CD14-positive monocyte (primary cell): ENCODE results near the gene PNO1. TPM values are rescaled to one million over a fixed set of nuclear protein-coding genes. Genes with fewer than 3 reads are reported as not detected.

ENCODE experiments used
- DNase-seq, 3 donors: peaks; one replicate each; pipeline ENCODE4 v3.0.0-alpha.2; 2011 to 2022
- H2AFZ ChIP-seq: 2 replicates; pipeline ENCODE4 v1.6.0; 2012; ENCODE audit warnings: mild to moderate bottlenecking, low read depth, low read length, inconsistent platforms; ENCODE audit not compliant: insufficient read depth, poor library complexity, severe bottlenecking
- H3K27ac ChIP-seq, 2 donors: 1 replicate in 1 of 2; 2 replicates in 1 of 2; pipeline ENCODE4 v1.5.1; 2012 to 2013; ENCODE audit warnings: low read length in 2 of 2, control low read depth in 1 of 2, inconsistent platforms in 1 of 2, low read depth in 1 of 2, mild to moderate bottlenecking in 1 of 2
- H3K27me3 ChIP-seq, 2 donors: one replicate each; pipeline versions ENCODE4 v1.6.0 to v1.6.1; 2011 to 2013; ENCODE audit warnings: low read length in 2 of 2; ENCODE audit not compliant: control insufficient read depth in 2 of 2, insufficient read depth in 2 of 2
- H3K36me3 ChIP-seq, 2 donors: replicated peaks in 1 of 2; 1 replicate in 1 of 2; 2 replicates in 1 of 2; pipeline versions ENCODE4 v1.5.1 to v1.6.1; 2012 to 2013; ENCODE audit warnings: low read length in 2 of 2, control low read depth in 1 of 2, inconsistent platforms in 1 of 2, mild to moderate bottlenecking in 1 of 2; ENCODE audit not compliant: insufficient read depth in 2 of 2, control insufficient read depth in 1 of 2
- H3K4me1 ChIP-seq, 2 donors: 1 replicate in 1 of 2; 2 replicates in 1 of 2; pipeline versions ENCODE4 v1.5.1 to v1.6.1; 2012 to 2013; ENCODE audit warnings: low read length in 2 of 2, control low read depth in 1 of 2, inconsistent platforms in 1 of 2, mild to moderate bottlenecking in 1 of 2, moderate library complexity in 1 of 2; ENCODE audit not compliant: insufficient read depth in 2 of 2, control insufficient read depth in 1 of 2
- H3K4me2 ChIP-seq: replicated peaks from 2 replicates; pipeline ENCODE3; 2012; ENCODE audit warnings: low read length, moderate library complexity, mild to moderate bottlenecking; ENCODE audit not compliant: poor library complexity, severe bottlenecking; ENCODE audit errors: extremely low read depth
- H3K4me3 ChIP-seq, 3 experiments: fragments of 200-600 bp in 1 of 3; sonication (generic) in 1 of 3; replicated peaks in 1 of 3; 1 replicate in 2 of 3; 2 replicates in 1 of 3; pipeline ENCODE4 v1.5.1; 2011 to 2013; ENCODE audit warnings: low read length in 3 of 3, mild to moderate bottlenecking in 3 of 3, control low read depth in 2 of 3, low read depth in 2 of 3, inconsistent platforms in 1 of 3, moderate library complexity in 1 of 3
- H3K79me2 ChIP-seq: 2 replicates; pipeline ENCODE4 v1.6.0; 2012; ENCODE audit warnings: mild to moderate bottlenecking, control low read depth, inconsistent platforms, low read length, moderate library complexity; ENCODE audit not compliant: insufficient read depth
- H3K9ac ChIP-seq: 2 replicates; pipeline ENCODE4 v1.6.0; 2017; ENCODE audit warnings: low read length, mild to moderate bottlenecking; ENCODE audit not compliant: insufficient read depth, poor library complexity, severe bottlenecking
- H3K9me3 ChIP-seq, 2 donors: replicated peaks in 1 of 2; 1 replicate in 1 of 2; 2 replicates in 1 of 2; pipeline versions ENCODE4 v1.5.1 to v1.6.1; 2012 to 2013; ENCODE audit warnings: low read length in 2 of 2, control low read depth in 1 of 2; ENCODE audit not compliant: control insufficient read depth in 1 of 2, insufficient read depth in 1 of 2
- H4K20me1 ChIP-seq: 2 replicates; pipeline ENCODE4 v1.6.0; 2012; ENCODE audit warnings: mild to moderate bottlenecking, low read length, control low read depth, moderate library complexity; ENCODE audit not compliant: insufficient read depth
- H3K27ac Mint-ChIP-seq, 7 donors: one replicate each; pipeline ENCODE4 v1.8.0; 2020; ENCODE audit warnings: mild to moderate bottlenecking in 7 of 7, mixed read lengths in 7 of 7, moderate library complexity in 6 of 7, inconsistent platforms in 2 of 7
- H3K27me3 Mint-ChIP-seq, 3 donors: one replicate each; pipeline ENCODE4 v1.8.0; 2021 to 2022; ENCODE audit warnings: low read depth in 3 of 3, mild to moderate bottlenecking in 3 of 3, mixed read lengths in 3 of 3, moderate library complexity in 3 of 3, inconsistent platforms in 1 of 3
- H3K36me3 Mint-ChIP-seq, 2 donors: one replicate each; pipeline ENCODE4 v1.8.0; 2020; ENCODE audit warnings: mixed read lengths in 2 of 2, inconsistent platforms in 1 of 2, mild to moderate bottlenecking in 1 of 2
- H3K4me1 Mint-ChIP-seq: one replicate; pipeline ENCODE4 v1.8.0; 2020; ENCODE audit warnings: mild to moderate bottlenecking, mixed read lengths
- H3K4me3 Mint-ChIP-seq, 2 donors: one replicate each; pipeline ENCODE4 v1.8.0; 2020; ENCODE audit warnings: mild to moderate bottlenecking in 2 of 2, mixed read lengths in 2 of 2, moderate library complexity in 1 of 2
- H3K9me3 Mint-ChIP-seq, 7 donors: one replicate each; pipeline ENCODE4 v1.8.0; 2020 to 2022; ENCODE audit warnings: mixed read lengths in 7 of 7, mild to moderate bottlenecking in 6 of 7, moderate library complexity in 6 of 7, inconsistent platforms in 2 of 7
- WGBS: methylation state at CpG from one replicate; pipeline ENCODE4 v1.1.5; 2013; ENCODE audit warnings: missing lambda C conversion rate; ENCODE audit not compliant: insufficient coverage; 5-methylcytosine and 5-hydroxymethylcytosine counted together
- intact Hi-C, 2 donors: fragments of 100-400 bp; cut with micrococcal nuclease; formaldehyde crosslinking; loops; one replicate each; pipeline versions ENCODE4 v1.15.0 to v1.15.1; 2023
- polyA plus RNA-seq, 3 donors: library from polyadenylated mRNA; depleted of rRNA in 1 of 3; unstranded in 2 of 3; stranded (reverse) in 1 of 3; fragments of 300-500 nt in 2 of 3; fragments of >200 nt in 1 of 3; fragmentation: Illumina TruSeq in 2 of 3; gene quantifications; 1 replicate in 2 of 3; 2 replicates in 1 of 3; pipeline ENCODE4 v1.2.3, GENCODE V29; 2012 to 2021
- TF ChIP-seq, protein P1 (sequence below): fragments of 200-600 bp; IDR thresholded peaks from one replicate; pipeline ENCODE4 v1.8.0; 2022; ENCODE audit warnings: antibody characterized with exemption, mild to moderate bottlenecking

PNO1 gene
- polyA plus RNA-seq, 3 donors: 4.7 to 14.0 (median 10.8) TPM

- H3K9ac ChIP-seq: no peak overlapping the region
- no CpG with 5 or more reads among the region's 1 CpG for WGBS
- Mint-ChIP-seq H3K9me3 (no peaks in the 10 kb centered on the region), H3K4me3 (no peak overlapping the region), H3K27me3 (no peaks in the 10 kb centered on the region), H3K27ac (peak overlapping the region in 1 of 7 donors; percentile 56), H3K4me1 (peaks cover 20% of the 10 kb centered on the region), H3K36me3 (peaks cover 29 to 49% of the 10 kb centered on the region in 2 donors)
- intact Hi-C loops: loop anchor here (5.0 to 10.0 kb wide), 2 partner anchors 63 to 65 kb away; no protein-coding TSS in a partner anchor
- no peak for DNase-seq
- peaks cover 71% of the 10 kb centered on the region for H3K79me2 ChIP-seq
- no peak overlapping the region for H2AFZ ChIP-seq
- peaks cover 0 to 7% of the 10 kb centered on the region in 2 donors for H3K4me1 ChIP-seq
- no peaks in the 10 kb centered on the region for H3K27me3 ChIP-seq
- H3K27ac ChIP-seq: no peak overlapping the region
- H3K36me3 ChIP-seq: peaks cover 22 to 50% of the 10 kb centered on the region in 2 donors
- TF ChIP-seq, protein P1, sequence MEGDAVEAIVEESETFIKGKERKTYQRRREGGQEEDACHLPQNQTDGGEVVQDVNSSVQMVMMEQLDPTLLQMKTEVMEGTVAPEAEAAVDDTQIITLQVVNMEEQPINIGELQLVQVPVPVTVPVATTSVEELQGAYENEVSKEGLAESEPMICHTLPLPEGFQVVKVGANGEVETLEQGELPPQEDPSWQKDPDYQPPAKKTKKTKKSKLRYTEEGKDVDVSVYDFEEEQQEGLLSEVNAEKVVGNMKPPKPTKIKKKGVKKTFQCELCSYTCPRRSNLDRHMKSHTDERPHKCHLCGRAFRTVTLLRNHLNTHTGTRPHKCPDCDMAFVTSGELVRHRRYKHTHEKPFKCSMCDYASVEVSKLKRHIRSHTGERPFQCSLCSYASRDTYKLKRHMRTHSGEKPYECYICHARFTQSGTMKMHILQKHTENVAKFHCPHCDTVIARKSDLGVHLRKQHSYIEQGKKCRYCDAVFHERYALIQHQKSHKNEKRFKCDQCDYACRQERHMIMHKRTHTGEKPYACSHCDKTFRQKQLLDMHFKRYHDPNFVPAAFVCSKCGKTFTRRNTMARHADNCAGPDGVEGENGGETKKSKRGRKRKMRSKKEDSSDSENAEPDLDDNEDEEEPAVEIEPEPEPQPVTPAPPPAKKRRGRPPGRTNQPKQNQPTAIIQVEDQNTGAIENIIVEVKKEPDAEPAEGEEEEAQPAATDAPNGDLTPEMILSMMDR: no peak
- no peaks in the 10 kb centered on the region for H3K9me3 ChIP-seq
- peaks cover 93% of the 10 kb centered on the region for H4K20me1 ChIP-seq
- H3K4me2 ChIP-seq: no peak overlapping the region
- H3K4me3 ChIP-seq: no peak overlapping the region
Measured at GRCh38 chr2:68187329-68187728, 29.6 kb downstream of the PNO1 start.

- peak overlapping the region in 2 of 7 donors; percentile 22 to 69 for H3K27ac Mint-ChIP-seq
- no peak overlapping the region for H3K4me2 ChIP-seq
Measured at GRCh38 chr2:68188831-68189230, 31.1 kb downstream of the PNO1 start.

More at GRCh38 chr2:68188831-68189230, 31.1 kb downstream of the PNO1 start:
- H3K36me3 Mint-ChIP-seq: peaks cover 21 to 36% of the 10 kb centered on the region in 2 donors
- no peak overlapping the region for H2AFZ ChIP-seq
- H3K9me3 ChIP-seq: no peaks in the 10 kb centered on the region
- no peaks in the 10 kb centered on the region for H3K27me3 ChIP-seq
- H3K4me1 Mint-ChIP-seq: peaks cover 26% of the 10 kb centered on the region
- intact Hi-C loops: loop anchor here (5.0 to 10.0 kb wide), 2 partner anchors 64 to 67 kb away; no protein-coding TSS in a partner anchor
- DNase-seq: no peak
- H3K79me2 ChIP-seq: peaks cover 74% of the 10 kb centered on the region
- H4K20me1 ChIP-seq: peaks cover 93% of the 10 kb centered on the region
- no peak overlapping the region for H3K4me3 ChIP-seq
- no peaks in the 10 kb centered on the region for H3K27me3 Mint-ChIP-seq
- no peaks in the 10 kb centered on the region for H3K9me3 Mint-ChIP-seq
- H3K36me3 ChIP-seq: peaks cover 17 to 35% of the 10 kb centered on the region in 2 donors
- 100% methylated on average over 2 of the region's 5 CpGs for WGBS
- TF ChIP-seq, protein P1: no peak
- no peak overlapping the region for H3K4me3 Mint-ChIP-seq
- no peak overlapping the region for H3K9ac ChIP-seq
- peak overlapping the region in 1 of 2 donors; percentile 40 for H3K27ac ChIP-seq
- H3K4me1 ChIP-seq: peaks cover 0 to 7% of the 10 kb centered on the region in 2 donors
